ENCODE results near the gene FRAS1. TPM values are rescaled to one million over a fixed set of nuclear protein-coding genes. Genes with fewer than 3 reads are reported as not detected.

FRAS1 gene
- total RNA-seq, 1 experiment from 2014 or later, result 0.23 TPM

- Histone ChIP-seq H3K36me3 (ENCODE audit: control insufficient read depth, insufficient read depth, low read length) (no peaks in the 10 kb centered on the region), H3K27me3 (ENCODE audit: control insufficient read depth, insufficient read depth, low read length) (no peaks in the 10 kb centered on the region), H3K4me3 (ENCODE audit: low read depth in 2 of 2, low read length in 2 of 2) (no peak overlapping the region), H3K4me1 (ENCODE audit: control insufficient read depth, insufficient read depth, low read length) (no peaks in the 10 kb centered on the region), H3K27ac (ENCODE audit: low read length) (no peak overlapping the region), H3K9me3 (ENCODE audit: control insufficient read depth, insufficient read depth, low read depth, low read length) (no peaks in the 10 kb centered on the region)
- no peak for ATAC-seq
- ChIA-PET CTCF (no interaction called here), POLR2A (no interaction called here)
- intact Hi-C loops (cut with micrococcal nuclease; ENCODE audit: unreplicated experiment) (no loop called here), in situ Hi-C loops (cut with HindIII; ENCODE audit: low pct_unique_long_range_greater_than_20kb, low sequenced_read_pairs) (no loop called here)
- TF ChIP-seq CTCF (IDR thresholded peaks at IDR 0.05) (no peak), SIN3A (IDR thresholded peaks at IDR 0.05; ENCODE audit: borderline replicate concordance, insufficient read depth, low read depth, low read length) (no peak), POLR2AphosphoS5 (IDR thresholded peaks at IDR 0.05; ENCODE audit: low read depth, low read length) (no peak), TCF7L2 (IDR thresholded peaks at IDR 0.05; ENCODE audit: low read depth, low read length) (no peak)
- TF ChIP-seq, protein P1, sequence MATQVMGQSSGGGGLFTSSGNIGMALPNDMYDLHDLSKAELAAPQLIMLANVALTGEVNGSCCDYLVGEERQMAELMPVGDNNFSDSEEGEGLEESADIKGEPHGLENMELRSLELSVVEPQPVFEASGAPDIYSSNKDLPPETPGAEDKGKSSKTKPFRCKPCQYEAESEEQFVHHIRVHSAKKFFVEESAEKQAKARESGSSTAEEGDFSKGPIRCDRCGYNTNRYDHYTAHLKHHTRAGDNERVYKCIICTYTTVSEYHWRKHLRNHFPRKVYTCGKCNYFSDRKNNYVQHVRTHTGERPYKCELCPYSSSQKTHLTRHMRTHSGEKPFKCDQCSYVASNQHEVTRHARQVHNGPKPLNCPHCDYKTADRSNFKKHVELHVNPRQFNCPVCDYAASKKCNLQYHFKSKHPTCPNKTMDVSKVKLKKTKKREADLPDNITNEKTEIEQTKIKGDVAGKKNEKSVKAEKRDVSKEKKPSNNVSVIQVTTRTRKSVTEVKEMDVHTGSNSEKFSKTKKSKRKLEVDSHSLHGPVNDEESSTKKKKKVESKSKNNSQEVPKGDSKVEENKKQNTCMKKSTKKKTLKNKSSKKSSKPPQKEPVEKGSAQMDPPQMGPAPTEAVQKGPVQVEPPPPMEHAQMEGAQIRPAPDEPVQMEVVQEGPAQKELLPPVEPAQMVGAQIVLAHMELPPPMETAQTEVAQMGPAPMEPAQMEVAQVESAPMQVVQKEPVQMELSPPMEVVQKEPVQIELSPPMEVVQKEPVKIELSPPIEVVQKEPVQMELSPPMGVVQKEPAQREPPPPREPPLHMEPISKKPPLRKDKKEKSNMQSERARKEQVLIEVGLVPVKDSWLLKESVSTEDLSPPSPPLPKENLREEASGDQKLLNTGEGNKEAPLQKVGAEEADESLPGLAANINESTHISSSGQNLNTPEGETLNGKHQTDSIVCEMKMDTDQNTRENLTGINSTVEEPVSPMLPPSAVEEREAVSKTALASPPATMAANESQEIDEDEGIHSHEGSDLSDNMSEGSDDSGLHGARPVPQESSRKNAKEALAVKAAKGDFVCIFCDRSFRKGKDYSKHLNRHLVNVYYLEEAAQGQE (IDR thresholded peaks at IDR 0.05; ENCODE audit: insufficient read depth in 1 of 2, low read depth in 2 of 2, low read length in 1 of 2), result no peak
- no peak for DNase-seq (ENCODE audit: low read depth, low spot score)
- BruUV-seq (replicated peaks), result no TSS peak
These were observed 142.9 kb downstream of the FRAS1 start for GRCh38 chr4:78199984-78200383.

- no TSS peak for BruUV-seq (replicated peaks)
- DNase-seq (ENCODE audit: low read depth, low spot score), result no peak
- no peak for ATAC-seq
- Histone ChIP-seq H3K36me3 (ENCODE audit: control insufficient read depth, insufficient read depth, low read length) (no peaks in the 10 kb centered on the region), H3K9me3 (ENCODE audit: control insufficient read depth, insufficient read depth, low read depth, low read length) (no peaks in the 10 kb centered on the region), H3K4me3 (ENCODE audit: low read depth in 2 of 2, low read length in 2 of 2) (no peak overlapping the region), H3K27me3 (ENCODE audit: control insufficient read depth, insufficient read depth, low read length) (no peaks in the 10 kb centered on the region), H3K4me1 (ENCODE audit: control insufficient read depth, insufficient read depth, low read length) (no peaks in the 10 kb centered on the region), H3K27ac (ENCODE audit: low read length) (no peak overlapping the region)
- in situ Hi-C loops (cut with HindIII; ENCODE audit: low pct_unique_long_range_greater_than_20kb, low sequenced_read_pairs), result no loop called here
- TF ChIP-seq POLR2AphosphoS5 (IDR thresholded peaks at IDR 0.05; ENCODE audit: low read depth, low read length) (no peak), CTCF (IDR thresholded peaks at IDR 0.05) (no peak), SIN3A (IDR thresholded peaks at IDR 0.05; ENCODE audit: borderline replicate concordance, insufficient read depth, low read depth, low read length) (no peak), TCF7L2 (IDR thresholded peaks at IDR 0.05; ENCODE audit: low read depth, low read length) (no peak)
- TF ChIP-seq, protein P1 (IDR thresholded peaks at IDR 0.05; ENCODE audit: insufficient read depth in 1 of 2, low read depth in 2 of 2, low read length in 1 of 2), result no peak
- intact Hi-C loops (cut with micrococcal nuclease; ENCODE audit: unreplicated experiment), result no loop called here
- ChIA-PET POLR2A (no interaction called here), CTCF (no interaction called here)
These were observed 143.8 kb downstream of the FRAS1 start for GRCh38 chr4:78200949-78201348.

All from Panc1 (cell line).